Hematopoietic multipotent progenitor cell treated with erythropoietin and hydrocortisone succinate and interleukin-3 and kit ligand, for 6 days (in vitro differentiated cells): Measurements from ENCODE around the gene CAMK4.
"Not testable (repeated sequence)": the region's sequence is repeated elsewhere in the genome, so short reads cannot be mapped to it uniquely, and the experiment has no call there.

Experiments
- DNase-seq: peaks from one replicate; pipeline ENCODE4 v3.0.0-alpha.2; 2015

The CAMK4 gene

DNA sequence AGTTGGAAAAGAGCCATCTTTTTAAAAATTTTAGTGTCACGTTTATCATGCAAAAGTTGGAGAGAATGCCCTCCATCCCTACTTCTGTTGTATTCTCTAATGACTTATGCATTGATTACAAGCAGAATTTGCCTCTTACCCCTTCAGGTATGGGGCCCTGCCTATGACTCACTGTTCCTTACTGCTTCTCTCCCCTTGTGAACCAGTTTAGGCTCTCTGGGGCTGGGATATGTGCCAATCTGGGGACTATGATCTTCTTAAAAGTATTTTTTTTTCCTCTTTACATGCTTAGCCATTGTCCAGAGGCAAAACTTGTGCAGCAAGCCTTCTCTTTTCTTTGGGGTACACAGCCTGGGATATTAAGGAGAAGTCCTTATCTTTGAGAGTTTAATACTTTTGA lies 37.4 kb downstream of the CAMK4 start:
- DNase-seq, result no peak

DNA sequence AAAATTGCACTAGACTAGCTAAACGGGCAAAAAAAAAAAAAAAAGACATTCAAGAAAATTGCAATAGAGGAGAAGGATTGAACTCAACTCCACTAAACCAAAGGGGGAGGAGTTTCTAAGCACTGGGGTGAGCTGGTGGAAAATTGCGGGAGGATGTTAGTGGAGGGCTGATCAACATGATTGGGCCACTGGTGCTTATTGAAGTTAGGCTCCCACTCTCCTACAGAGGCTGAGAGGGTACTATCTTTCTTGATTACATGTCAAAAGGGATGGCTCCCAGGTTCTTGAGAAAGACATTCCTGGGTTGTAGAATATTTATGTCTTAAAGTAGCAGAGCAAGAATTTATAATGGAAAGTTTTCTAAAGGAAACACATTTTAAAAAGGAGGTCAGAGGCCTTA lies 38.0 kb downstream of the CAMK4 start:
- DNase-seq, result no peak

DNA sequence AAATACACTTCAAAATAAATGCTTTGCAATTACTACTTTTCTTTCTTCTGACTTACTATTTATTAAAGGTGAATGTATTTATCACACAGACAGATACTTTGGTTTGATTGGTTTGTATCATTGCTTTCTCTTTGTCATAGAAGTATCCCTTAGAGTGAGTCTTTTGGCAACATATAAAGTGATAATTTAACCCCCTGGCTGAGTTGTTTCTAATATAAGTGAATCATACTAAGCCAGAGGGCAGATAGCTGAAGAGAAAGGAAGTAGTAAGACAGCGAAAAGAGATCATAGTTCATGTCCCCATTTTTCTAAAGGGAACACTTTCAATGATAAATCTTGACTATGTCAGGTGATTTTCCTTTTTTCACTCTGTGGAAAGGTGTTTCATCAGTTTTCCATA lies 38.6 kb downstream of the CAMK4 start:
- no peak for DNase-seq

DNA sequence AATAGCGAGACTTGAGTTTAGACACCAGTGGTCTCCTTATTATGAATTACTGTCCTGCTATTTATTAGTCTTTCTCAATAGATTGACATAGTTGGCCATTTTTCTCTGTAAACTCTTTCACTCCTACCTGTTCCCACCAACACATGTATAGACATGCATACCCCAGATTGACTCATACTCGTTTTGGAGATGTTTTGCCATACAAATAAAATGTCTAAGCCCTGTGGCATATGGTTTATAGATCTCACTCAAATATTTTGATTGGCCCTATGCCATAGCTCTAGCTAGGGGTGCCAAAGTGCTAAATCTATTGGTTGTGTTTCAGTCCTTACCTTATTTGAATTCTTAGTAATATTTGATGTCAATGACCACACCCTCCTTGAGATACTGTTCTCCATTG lies 42.3 kb downstream of the CAMK4 start:
- no peak for DNase-seq

GRCh38 chr5:111268300-111268699 lies 44.1 kb downstream of the CAMK4 start:
- no peak for DNase-seq

GRCh38 chr5:111271885-111272284 lies 47.7 kb downstream of the CAMK4 start:
- no peak for DNase-seq

GRCh38 chr5:111277061-111277460 lies 52.9 kb downstream of the CAMK4 start:
- no peak for DNase-seq

- DNase-seq, result peak; percentile 80
These were observed 54.8 kb downstream of the CAMK4 start for GRCh38 chr5:111278858-111279504.

DNA sequence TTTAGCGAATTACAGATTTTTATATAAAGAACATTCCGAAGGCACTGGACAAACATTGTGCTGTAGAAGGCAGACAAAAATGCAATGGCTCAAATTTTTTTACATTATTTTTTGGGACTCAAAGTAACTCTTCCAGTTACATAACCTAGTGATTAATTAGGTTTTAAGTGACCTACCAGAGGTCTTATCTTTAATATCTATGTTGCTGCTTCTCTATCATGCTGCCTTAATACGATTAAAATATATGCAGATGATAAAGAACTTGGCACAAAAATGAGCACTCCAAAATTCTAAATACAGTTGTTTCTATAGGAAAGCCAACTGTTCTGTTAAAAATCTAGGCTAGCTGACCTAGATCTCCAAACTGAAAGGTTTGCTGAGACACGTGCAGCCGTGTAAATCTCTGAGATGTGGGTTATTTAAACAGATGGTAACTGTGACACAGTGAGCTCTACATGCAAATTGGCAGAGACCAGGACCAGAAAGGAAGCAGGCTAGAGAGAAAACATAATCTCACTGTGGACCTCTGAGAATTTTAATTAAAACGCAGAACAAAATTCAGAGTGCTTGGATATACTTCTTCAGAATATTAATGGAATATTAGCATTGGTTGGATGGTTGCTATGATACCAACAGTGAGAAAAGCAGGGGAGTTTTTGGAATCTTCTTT lies 56.2 kb downstream of the CAMK4 start:
- no peak for DNase-seq

DNA sequence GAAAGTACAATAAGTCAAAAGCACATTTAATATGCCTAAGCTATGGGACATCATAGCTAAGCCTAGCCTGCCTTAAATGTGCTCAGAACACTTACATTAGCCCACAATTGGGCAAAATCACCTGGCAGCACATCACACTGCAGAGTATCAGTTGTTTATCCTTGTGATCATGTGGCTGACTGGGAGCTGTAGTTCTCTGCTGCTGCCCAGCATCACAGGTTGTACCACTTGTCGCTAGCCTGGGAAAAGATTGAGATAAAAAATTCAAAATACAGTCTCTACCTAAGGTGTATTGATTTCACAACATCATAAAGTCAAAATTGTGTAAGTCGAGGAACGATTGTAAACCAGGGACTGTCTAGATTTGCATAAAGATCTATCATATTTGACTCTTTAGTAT lies 58.6 kb downstream of the CAMK4 start:
- DNase-seq, result no peak

DNA sequence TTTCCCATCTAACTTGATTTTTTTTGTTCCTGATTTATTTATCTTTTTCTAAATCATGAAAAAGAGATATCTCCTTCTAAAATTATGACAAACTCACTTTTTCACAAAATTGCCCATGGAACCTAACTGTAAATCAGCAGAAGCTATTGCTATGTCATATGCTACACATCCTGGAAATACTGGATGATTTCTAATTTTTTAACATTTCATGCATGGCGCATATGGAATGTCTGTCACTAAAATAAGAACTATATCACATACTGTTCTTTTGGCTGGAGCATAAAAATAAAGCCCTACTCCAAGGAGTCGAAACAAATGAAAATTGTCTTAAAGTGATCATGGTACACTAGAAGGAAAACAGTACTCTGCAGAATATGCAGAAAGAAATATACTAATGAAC lies 60.6 kb downstream of the CAMK4 start:
- DNase-seq, result no peak

- no peak for DNase-seq
These were observed 70.4 kb downstream of the CAMK4 start for GRCh38 chr5:111294551-111294950.

DNA sequence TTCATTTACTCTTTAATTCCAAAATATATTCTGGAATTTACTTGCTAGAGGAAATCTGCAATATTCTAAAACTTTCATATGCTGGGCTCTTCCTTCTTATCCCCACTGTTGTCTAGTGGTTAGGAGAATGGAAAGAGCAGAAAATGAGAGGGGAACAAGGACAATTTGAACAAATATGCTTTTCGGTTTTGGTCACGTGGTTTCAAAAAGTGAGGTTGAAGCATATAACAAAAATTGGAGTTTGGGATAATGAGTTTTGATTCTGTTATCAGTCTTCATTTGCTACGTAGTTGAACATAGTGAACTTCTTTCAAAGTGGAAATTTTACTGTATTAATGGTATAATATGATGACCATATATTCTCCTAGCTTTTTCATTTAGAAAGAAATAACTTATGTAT lies 71.5 kb downstream of the CAMK4 start:
- no peak for DNase-seq

- DNase-seq, result no peak
These were observed 72.4 kb downstream of the CAMK4 start for GRCh38 chr5:111296570-111296969.

DNA sequence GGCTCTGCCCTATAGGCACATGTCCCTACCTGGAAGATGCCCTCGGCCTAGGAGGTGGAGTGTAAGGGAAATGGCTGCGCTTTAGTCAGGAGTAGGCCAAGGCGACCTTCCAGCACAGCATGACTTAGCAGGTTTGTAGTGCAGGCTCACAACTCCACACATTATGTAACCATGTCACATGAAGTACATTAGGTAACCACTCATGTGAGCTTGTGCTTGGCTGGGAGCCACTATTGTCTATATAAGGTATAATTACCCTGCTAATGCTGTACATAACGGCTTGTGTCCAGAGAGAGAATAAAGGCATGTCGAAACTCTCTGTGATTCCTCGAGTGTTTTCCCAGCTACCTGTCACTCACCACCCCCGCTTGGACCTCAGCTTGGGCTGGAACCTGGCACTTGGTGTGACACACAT lies 74.9 kb downstream of the CAMK4 start:
- DNase-seq, result peak; percentile 11

GRCh38 chr5:111299831-111300432 lies 75.7 kb downstream of the CAMK4 start:
- no peak for DNase-seq

GRCh38 chr5:111301264-111301663 lies 77.1 kb downstream of the CAMK4 start:
- DNase-seq, result no peak

GRCh38 chr5:111302043-111302442 lies 77.9 kb downstream of the CAMK4 start:
- DNase-seq, result not testable (repeated sequence)

DNA sequence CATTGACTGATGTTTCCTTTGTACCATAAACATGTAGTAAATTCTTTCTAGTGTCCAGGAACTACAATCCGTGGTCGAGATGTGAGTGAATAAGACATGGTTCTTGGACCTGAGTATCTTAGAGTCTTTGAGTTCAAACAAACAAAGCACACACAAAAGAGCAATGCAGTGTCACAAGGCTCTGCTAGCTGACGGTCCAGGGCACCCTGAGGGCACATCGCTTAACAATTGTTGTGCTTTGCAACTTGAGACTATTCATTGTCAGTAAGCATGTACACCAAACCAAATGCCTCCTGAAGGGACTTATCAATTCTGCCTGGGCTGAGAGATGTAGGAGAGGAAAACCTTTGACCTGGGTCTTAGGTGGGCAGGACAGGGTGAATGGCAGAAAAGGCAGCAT lies 84.8 kb downstream of the CAMK4 start:
- DNase-seq, result no peak

DNA sequence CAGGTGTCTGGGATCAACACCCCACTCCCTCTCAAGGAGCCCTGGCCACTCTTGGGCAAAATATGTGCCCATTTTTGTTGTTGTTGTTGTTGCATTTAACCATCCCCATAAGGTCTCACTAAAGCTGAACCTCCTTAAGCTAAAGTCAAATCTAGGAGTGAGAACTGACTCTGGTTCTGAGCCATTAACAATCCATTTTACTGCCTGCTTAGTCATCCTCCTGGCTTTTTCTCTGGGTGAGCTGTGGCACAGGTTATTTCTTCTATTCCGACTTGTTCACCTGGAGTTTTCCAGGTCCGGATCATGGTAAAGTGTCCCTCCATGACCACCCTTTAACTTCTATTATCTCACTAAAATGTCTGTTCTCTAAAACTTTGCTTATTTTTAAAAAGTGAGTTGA lies 85.2 kb downstream of the CAMK4 start:
- no peak for DNase-seq

- no peak for DNase-seq
These were observed 86.8 kb downstream of the CAMK4 start for GRCh38 chr5:111310711-111311620.

DNA sequence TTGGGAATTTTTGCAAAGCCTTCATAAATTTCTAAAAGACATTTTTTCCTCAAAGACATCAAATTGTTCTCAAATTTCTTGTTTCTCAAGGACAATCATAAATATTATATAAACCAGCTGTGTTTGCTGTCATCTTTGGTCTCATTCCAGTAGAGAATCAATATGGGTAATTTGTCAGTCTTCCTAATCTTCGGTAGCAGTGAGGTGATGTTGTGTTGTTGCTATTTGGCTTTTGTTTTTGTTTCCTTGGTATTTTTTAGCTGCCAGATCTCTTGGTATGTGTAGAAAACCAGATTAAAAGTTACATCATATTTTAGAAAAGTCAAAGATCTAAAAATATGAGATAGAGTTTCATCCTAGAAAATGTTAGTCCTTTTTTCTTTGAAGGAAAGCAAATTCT lies 87.5 kb downstream of the CAMK4 start:
- DNase-seq, result no peak

GRCh38 chr5:111313017-111313724 lies 89.0 kb downstream of the CAMK4 start:
- DNase-seq, result no peak
